ENCODE measurements around the gene ASCC1. TPM values are rescaled to one million over a fixed set of nuclear protein-coding genes. Genes with fewer than 3 reads are reported as not detected.
"Not testable (repeated sequence)": the region's sequence is repeated elsewhere in the genome, so short reads cannot be mapped to it uniquely, and the experiment has no call there.

The ASCC1 gene
- total RNA-seq, 1 donor from 2014 or later = 33.3 TPM

- DNase-seq = no peak
- Mint-ChIP-seq H3K36me3 (ENCODE audit: unreplicated experiment) (no peaks in the 10 kb centered on the region), H3K4me1 (ENCODE audit: low read depth, unreplicated experiment) (peaks cover 5% of the 10 kb centered on the region), H3K9me3 (ENCODE audit: unreplicated experiment) (no peaks in the 10 kb centered on the region), H3K27me3 (ENCODE audit: unreplicated experiment) (no peaks in the 10 kb centered on the region), H3K4me3 (ENCODE audit: unreplicated experiment) (no peak overlapping the region), H3K27ac (ENCODE audit: unreplicated experiment) (no peak overlapping the region)
- no peak for TF ChIP-seq CTCF (IDR thresholded peaks at IDR 0.05; ENCODE audit: partially characterized antibody, unreplicated experiment)
These were observed 5.2 kb upstream of the ASCC1 start for GRCh38 chr10:72221278-72221677.

DNA sequence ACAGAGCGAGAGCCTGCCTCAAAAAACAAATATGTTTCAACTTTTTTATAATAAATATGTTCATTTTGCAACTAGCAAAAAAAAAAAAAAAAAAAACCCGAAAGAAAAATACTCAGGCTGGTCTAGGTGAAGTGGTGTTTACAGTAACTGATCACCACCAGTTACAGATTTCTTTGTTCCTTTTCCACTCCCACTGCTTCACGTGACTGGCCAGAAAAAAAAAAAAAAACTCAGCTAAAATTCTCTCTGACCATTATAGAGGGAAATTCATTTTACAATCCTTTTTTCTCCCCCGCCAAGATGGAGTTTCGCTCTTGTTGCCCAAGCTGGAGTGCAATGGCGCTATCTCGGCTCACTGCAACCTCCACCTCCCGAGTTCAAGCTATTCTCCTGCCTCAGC, 4.6 kb upstream of the ASCC1 start:
- Mint-ChIP-seq H3K4me1 (ENCODE audit: low read depth, unreplicated experiment) (peaks cover 5% of the 10 kb centered on the region), H3K4me3 (ENCODE audit: unreplicated experiment) (no peak overlapping the region), H3K27ac (ENCODE audit: unreplicated experiment) (no peak overlapping the region), H3K27me3 (ENCODE audit: unreplicated experiment) (peaks cover under 1% of the 10 kb centered on the region), H3K36me3 (ENCODE audit: unreplicated experiment) (peaks cover under 1% of the 10 kb centered on the region), H3K9me3 (ENCODE audit: unreplicated experiment) (peaks cover under 1% of the 10 kb centered on the region)
- DNase-seq = no peak
- TF ChIP-seq CTCF (IDR thresholded peaks at IDR 0.05; ENCODE audit: partially characterized antibody, unreplicated experiment) = no peak

DNA sequence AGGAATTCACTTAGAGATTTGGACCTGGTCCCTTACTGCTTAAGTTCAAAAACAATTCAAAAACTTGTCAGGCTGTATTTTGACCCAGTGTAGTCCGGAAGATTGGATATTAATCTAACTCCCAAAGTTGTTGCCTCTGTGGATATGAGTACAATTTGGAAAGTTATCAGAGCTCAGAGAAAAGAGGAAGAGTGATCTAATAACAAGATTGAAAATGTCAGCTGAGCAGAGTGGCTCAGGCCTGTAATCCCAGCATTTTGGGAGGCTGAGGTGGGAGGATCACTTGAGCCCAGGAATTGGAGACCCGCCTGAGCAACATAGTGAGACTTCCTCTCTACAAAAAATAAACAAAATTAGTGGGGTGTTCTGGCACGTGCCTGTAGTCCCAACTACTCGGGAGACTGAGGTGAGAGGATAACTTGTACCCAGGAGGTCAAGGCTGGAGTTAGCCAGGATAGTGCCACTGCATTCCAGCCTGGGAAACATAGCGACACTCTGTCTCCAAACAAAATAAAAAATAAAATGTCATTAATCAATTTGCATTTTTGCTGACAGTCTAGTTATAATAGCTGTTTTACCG, 3.2 kb upstream of the ASCC1 start:
- Mint-ChIP-seq H3K4me3 (ENCODE audit: unreplicated experiment) (no peak overlapping the region), H3K27ac (ENCODE audit: unreplicated experiment) (no peak overlapping the region), H3K36me3 (ENCODE audit: unreplicated experiment) (peaks cover 4% of the 10 kb centered on the region), H3K27me3 (ENCODE audit: unreplicated experiment) (peaks cover 4% of the 10 kb centered on the region), H3K4me1 (ENCODE audit: low read depth, unreplicated experiment) (peaks cover 5% of the 10 kb centered on the region), H3K9me3 (ENCODE audit: unreplicated experiment) (peaks cover 3% of the 10 kb centered on the region)
- no peak for TF ChIP-seq CTCF (IDR thresholded peaks at IDR 0.05; ENCODE audit: partially characterized antibody, unreplicated experiment)
- no peak for DNase-seq

GRCh38 chr10:72218726-72219125, 2.6 kb upstream of the ASCC1 start:
- Mint-ChIP-seq H3K4me3 (ENCODE audit: unreplicated experiment) (no peak overlapping the region), H3K9me3 (ENCODE audit: unreplicated experiment) (peaks cover 3% of the 10 kb centered on the region), H3K4me1 (ENCODE audit: low read depth, unreplicated experiment) (peaks cover 5% of the 10 kb centered on the region), H3K36me3 (ENCODE audit: unreplicated experiment) (peaks cover 4% of the 10 kb centered on the region), H3K27me3 (ENCODE audit: unreplicated experiment) (peaks cover 4% of the 10 kb centered on the region), H3K27ac (ENCODE audit: unreplicated experiment) (no peak overlapping the region)
- no peak for DNase-seq
- no peak for TF ChIP-seq CTCF (IDR thresholded peaks at IDR 0.05; ENCODE audit: partially characterized antibody, unreplicated experiment)

DNA sequence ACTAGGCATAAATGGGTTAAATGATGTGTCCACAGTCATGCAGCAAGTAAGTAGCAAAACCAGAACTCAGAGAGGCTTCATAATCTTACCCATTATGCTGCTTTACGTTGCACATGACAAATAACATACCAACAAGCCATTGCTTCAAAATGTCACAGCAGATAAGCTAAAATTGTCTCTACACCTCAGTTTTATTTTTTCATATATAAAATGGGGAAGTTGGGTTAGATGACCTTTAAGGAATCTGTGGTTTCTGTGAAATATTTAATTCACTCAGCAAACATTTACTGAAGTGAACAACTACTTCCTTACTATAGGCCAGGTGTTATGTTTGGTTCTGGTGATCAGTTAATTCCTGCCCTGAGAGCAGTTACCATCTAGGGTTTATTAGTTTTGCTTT, 2.2 kb upstream of the ASCC1 start:
- H3K4me1 Mint-ChIP-seq (ENCODE audit: low read depth, unreplicated experiment) = peaks cover 5% of the 10 kb centered on the region
- H3K4me3 Mint-ChIP-seq (ENCODE audit: unreplicated experiment) = no peak overlapping the region
- peaks cover 4% of the 10 kb centered on the region for H3K36me3 Mint-ChIP-seq (ENCODE audit: unreplicated experiment)
- H3K27ac Mint-ChIP-seq (ENCODE audit: unreplicated experiment) = no peak overlapping the region
- peaks cover 3% of the 10 kb centered on the region for H3K9me3 Mint-ChIP-seq (ENCODE audit: unreplicated experiment)
- TF ChIP-seq CTCF (IDR thresholded peaks at IDR 0.05; ENCODE audit: partially characterized antibody, unreplicated experiment) = no peak
- H3K27me3 Mint-ChIP-seq (ENCODE audit: unreplicated experiment) = peaks cover 4% of the 10 kb centered on the region
- DNase-seq = no peak

GRCh38 chr10:72211832-72212231, 4.2 kb downstream of the ASCC1 start:
- not testable (repeated sequence) for H3K4me1 Mint-ChIP-seq (ENCODE audit: low read depth, unreplicated experiment); H3K27ac Mint-ChIP-seq (ENCODE audit: unreplicated experiment); DNase-seq; H3K36me3 Mint-ChIP-seq (ENCODE audit: unreplicated experiment); H3K9me3 Mint-ChIP-seq (ENCODE audit: unreplicated experiment); H3K4me3 Mint-ChIP-seq (ENCODE audit: unreplicated experiment); H3K27me3 Mint-ChIP-seq (ENCODE audit: unreplicated experiment)

- H3K4me3 Mint-ChIP-seq (ENCODE audit: unreplicated experiment); DNase-seq; H3K9me3 Mint-ChIP-seq (ENCODE audit: unreplicated experiment); H3K27me3 Mint-ChIP-seq (ENCODE audit: unreplicated experiment); H3K4me1 Mint-ChIP-seq (ENCODE audit: low read depth, unreplicated experiment); H3K27ac Mint-ChIP-seq (ENCODE audit: unreplicated experiment); H3K36me3 Mint-ChIP-seq (ENCODE audit: unreplicated experiment): not testable (repeated sequence)
These were observed 4.7 kb downstream of the ASCC1 start for GRCh38 chr10:72211381-72211780.

- not testable (repeated sequence) for H3K27ac Mint-ChIP-seq (ENCODE audit: unreplicated experiment); H3K9me3 Mint-ChIP-seq (ENCODE audit: unreplicated experiment); DNase-seq; H3K4me3 Mint-ChIP-seq (ENCODE audit: unreplicated experiment); H3K4me1 Mint-ChIP-seq (ENCODE audit: low read depth, unreplicated experiment); H3K27me3 Mint-ChIP-seq (ENCODE audit: unreplicated experiment); H3K36me3 Mint-ChIP-seq (ENCODE audit: unreplicated experiment)
These were observed 7.5 kb downstream of the ASCC1 start for GRCh38 chr10:72208526-72208925.

Data from glutamatergic neuron (in vitro differentiated cells).